Osteoblast (primary cell): ENCODE measurements around the gene PLXNA2. TPM values are rescaled to one million over a fixed set of nuclear protein-coding genes. Genes with fewer than 3 reads are reported as not detected.

Source experiments
- DNase-seq: peaks from one replicate; pipeline ENCODE4 v3.0.0; 2011; ENCODE audit warnings: low spot score, mixed read lengths; ENCODE audit not compliant: insufficient read length; ENCODE audit errors: missing footprints
- H2AFZ ChIP-seq: 2 replicates; pipeline ENCODE4 v1.6.0; 2011; ENCODE audit warnings: mild to moderate bottlenecking, low read length
- H3K27ac ChIP-seq: 2 replicates; pipeline ENCODE4 v1.5.1; 2011; ENCODE audit warnings: mild to moderate bottlenecking, low read depth, low read length, moderate library complexity
- H3K27me3 ChIP-seq: 2 replicates; pipeline ENCODE4 v1.6.0; 2012; ENCODE audit warnings: mild to moderate bottlenecking, control low read depth, inconsistent platforms, low read length, moderate library complexity; ENCODE audit not compliant: insufficient read depth
- H3K36me3 ChIP-seq: 2 replicates; pipeline ENCODE4 v1.5.1; 2011; ENCODE audit warnings: mild to moderate bottlenecking, low read length, control low read depth, moderate library complexity; ENCODE audit not compliant: insufficient read depth
- H3K4me1 ChIP-seq: 2 replicates; pipeline ENCODE4 v1.5.1; 2011; ENCODE audit warnings: mild to moderate bottlenecking, low read length, control low read depth, moderate library complexity; ENCODE audit not compliant: insufficient read depth
- H3K4me2 ChIP-seq: 2 replicates; pipeline ENCODE4 v1.6.0; 2011; ENCODE audit warnings: mild to moderate bottlenecking, low read length; ENCODE audit not compliant: insufficient read depth
- H3K4me3 ChIP-seq: fragments of 200-600 bp; sonication (generic); 3 replicates; pipeline ENCODE4 v1.5.1; 2012; ENCODE audit warnings: mild to moderate bottlenecking, low read length, inconsistent platforms; ENCODE audit not compliant: insufficient read depth
- H3K79me2 ChIP-seq: 2 replicates; pipeline ENCODE4 v1.6.0; 2012; ENCODE audit warnings: mild to moderate bottlenecking, low read length, control low read depth, inconsistent platforms; ENCODE audit not compliant: insufficient read depth
- H3K9me3 ChIP-seq: 2 replicates; pipeline ENCODE4 v1.5.1; 2011; ENCODE audit warnings: low read depth, low read length, control low read depth
- H4K20me1 ChIP-seq: 2 replicates; pipeline ENCODE4 v1.6.0; 2012; ENCODE audit warnings: mild to moderate bottlenecking, low read length, control low read depth; ENCODE audit not compliant: insufficient read depth
- total RNA-seq: library from RNA; depleted of rRNA; stranded (reverse); fragments of >200 nt; gene quantifications from 2 replicates; pipeline ENCODE4 v1.2.3, GENCODE V29; 2012
- TF ChIP-seq, protein P1 (sequence below): IDR thresholded peaks from 2 replicates; pipeline ENCODE4 v1.5.1; 2011; ENCODE audit warnings: mild to moderate bottlenecking, low read depth, low read length, moderate library complexity; ENCODE audit errors: extremely low read depth

PLXNA2 gene
- total RNA-seq, 1 donor: 3.3 TPM

DNA sequence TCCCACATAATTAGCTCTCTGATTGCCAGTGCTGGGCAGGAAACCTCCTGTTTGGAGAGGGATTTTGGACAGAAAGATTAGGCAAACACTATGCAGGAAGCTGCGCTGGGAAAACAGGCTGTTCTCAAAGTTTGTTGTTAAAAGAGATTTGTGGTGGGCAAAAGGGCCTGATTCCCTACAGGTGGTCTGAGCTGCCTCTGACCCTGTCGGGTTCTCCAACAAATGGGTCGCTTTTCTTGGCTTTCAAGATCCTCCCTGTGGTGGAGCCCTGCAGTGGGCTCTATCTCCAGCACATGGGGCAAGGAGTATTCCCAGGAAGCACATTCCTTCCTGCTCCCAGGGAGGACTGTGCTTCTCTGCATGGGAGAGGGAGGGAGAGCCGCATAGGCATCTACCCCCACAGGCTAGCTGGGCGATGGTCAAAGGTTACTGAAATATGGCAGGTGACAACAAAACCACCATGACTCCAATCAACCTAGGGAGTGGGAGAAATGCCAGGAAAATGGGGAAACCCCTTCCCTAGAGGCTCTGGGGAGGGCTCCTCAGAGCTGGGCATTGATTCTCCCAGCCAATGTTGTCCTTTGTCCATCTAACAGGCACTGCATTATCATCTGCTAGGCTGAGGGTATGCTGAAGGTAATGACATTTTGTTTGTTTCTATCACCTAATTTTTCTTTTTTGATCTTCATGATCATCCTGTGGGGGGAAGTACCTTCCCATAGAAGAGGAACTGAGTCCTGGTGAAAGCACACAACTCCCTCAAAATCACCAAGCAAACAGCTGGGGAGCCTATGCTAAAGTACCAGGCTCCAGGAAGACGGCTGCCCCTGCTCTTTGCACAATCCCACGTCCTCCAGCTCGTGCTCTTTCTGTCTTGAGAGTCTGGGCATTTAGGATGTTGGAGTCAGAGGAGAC is 85.3 kb downstream of the PLXNA2 start:
- Histone ChIP-seq H3K4me1 (peaks cover 19% of the 10 kb centered on the region), H3K79me2 (no peaks in the 10 kb centered on the region), H3K4me3 (no peak overlapping the region), H3K36me3 (no peaks in the 10 kb centered on the region), H3K9me3 (no peaks in the 10 kb centered on the region), H2AFZ (peak overlapping the region; percentile 25), H4K20me1 (no peaks in the 10 kb centered on the region), H3K4me2 (no peak overlapping the region), H3K27ac (no peak overlapping the region), H3K27me3 (no peaks in the 10 kb centered on the region)
- TF ChIP-seq, protein P1, sequence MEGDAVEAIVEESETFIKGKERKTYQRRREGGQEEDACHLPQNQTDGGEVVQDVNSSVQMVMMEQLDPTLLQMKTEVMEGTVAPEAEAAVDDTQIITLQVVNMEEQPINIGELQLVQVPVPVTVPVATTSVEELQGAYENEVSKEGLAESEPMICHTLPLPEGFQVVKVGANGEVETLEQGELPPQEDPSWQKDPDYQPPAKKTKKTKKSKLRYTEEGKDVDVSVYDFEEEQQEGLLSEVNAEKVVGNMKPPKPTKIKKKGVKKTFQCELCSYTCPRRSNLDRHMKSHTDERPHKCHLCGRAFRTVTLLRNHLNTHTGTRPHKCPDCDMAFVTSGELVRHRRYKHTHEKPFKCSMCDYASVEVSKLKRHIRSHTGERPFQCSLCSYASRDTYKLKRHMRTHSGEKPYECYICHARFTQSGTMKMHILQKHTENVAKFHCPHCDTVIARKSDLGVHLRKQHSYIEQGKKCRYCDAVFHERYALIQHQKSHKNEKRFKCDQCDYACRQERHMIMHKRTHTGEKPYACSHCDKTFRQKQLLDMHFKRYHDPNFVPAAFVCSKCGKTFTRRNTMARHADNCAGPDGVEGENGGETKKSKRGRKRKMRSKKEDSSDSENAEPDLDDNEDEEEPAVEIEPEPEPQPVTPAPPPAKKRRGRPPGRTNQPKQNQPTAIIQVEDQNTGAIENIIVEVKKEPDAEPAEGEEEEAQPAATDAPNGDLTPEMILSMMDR: no peak
- no peak for DNase-seq

GRCh38 chr1:208157769-208158168 is 86.4 kb downstream of the PLXNA2 start:
- Histone ChIP-seq H3K4me1 (peaks cover 19% of the 10 kb centered on the region), H3K27ac (no peak overlapping the region), H3K4me2 (no peak overlapping the region), H2AFZ (no peak overlapping the region), H3K79me2 (no peaks in the 10 kb centered on the region), H3K27me3 (no peaks in the 10 kb centered on the region), H3K36me3 (no peaks in the 10 kb centered on the region), H3K9me3 (no peaks in the 10 kb centered on the region), H4K20me1 (no peaks in the 10 kb centered on the region), H3K4me3 (no peak overlapping the region)
- TF ChIP-seq, protein P1: no peak
- no peak for DNase-seq

DNA sequence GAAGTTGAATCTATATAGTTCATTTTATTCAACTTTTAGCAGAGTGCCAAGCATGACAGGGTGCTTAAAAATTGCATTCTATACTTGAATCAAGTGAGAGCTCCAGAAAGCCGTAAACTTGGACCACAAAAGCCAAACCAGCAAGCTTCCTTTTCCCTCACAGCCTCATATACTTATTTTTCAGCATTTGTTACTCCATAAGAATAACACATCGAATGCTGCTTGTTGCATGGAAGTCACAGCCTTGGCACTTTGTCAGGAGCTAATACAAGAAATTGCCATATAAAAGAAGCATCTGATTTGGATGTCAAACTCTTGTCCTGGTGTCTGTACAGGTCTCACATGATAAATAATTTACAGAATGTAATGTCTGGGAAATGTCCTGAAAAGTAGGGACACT is 87.4 kb downstream of the PLXNA2 start:
- Histone ChIP-seq H3K79me2 (no peaks in the 10 kb centered on the region), H4K20me1 (no peaks in the 10 kb centered on the region), H3K4me2 (no peak overlapping the region), H2AFZ (no peak overlapping the region), H3K9me3 (no peaks in the 10 kb centered on the region), H3K27ac (no peak overlapping the region), H3K4me1 (peaks cover 19% of the 10 kb centered on the region), H3K36me3 (no peaks in the 10 kb centered on the region), H3K27me3 (no peaks in the 10 kb centered on the region), H3K4me3 (no peak overlapping the region)
- no peak for DNase-seq
- TF ChIP-seq, protein P1: no peak

- peaks cover 19% of the 10 kb centered on the region for H3K4me1 ChIP-seq
- TF ChIP-seq, protein P1: no peak
Measured at GRCh38 chr1:208156310-208156709, 87.9 kb downstream of the PLXNA2 start.

More at GRCh38 chr1:208156310-208156709, 87.9 kb downstream of the PLXNA2 start:
- Histone ChIP-seq H3K4me2 (no peak overlapping the region), H3K4me3 (no peak overlapping the region), H3K36me3 (no peaks in the 10 kb centered on the region), H3K27me3 (no peaks in the 10 kb centered on the region), H2AFZ (no peak overlapping the region), H4K20me1 (no peaks in the 10 kb centered on the region), H3K79me2 (no peaks in the 10 kb centered on the region), H3K27ac (no peak overlapping the region), H3K9me3 (no peaks in the 10 kb centered on the region)
- DNase-seq: no peak
